Fibroblast of lung (primary cell): ENCODE results near the gene SMARCA4.

Source experiments
- EZH2 ChIP-seq: IDR thresholded peaks from 2 replicates; pipeline ENCODE4 v1.5.1; 2012; ENCODE audit warnings: low read length, control low read depth, mild to moderate bottlenecking; ENCODE audit errors: missing control alignments
- TF ChIP-seq, protein P1 (sequence below), 2 donors: IDR thresholded peaks in 1 of 2; conservative IDR thresholded peaks in 1 of 2; 1 replicate in 1 of 2; 2 replicates in 1 of 2; pipeline ENCODE4 v1.5.1; 2011 to 2012; ENCODE audit warnings: low read length in 2 of 2, control low read depth in 1 of 2, inconsistent platforms in 1 of 2, low read depth in 1 of 2, mild to moderate bottlenecking in 1 of 2

DNA sequence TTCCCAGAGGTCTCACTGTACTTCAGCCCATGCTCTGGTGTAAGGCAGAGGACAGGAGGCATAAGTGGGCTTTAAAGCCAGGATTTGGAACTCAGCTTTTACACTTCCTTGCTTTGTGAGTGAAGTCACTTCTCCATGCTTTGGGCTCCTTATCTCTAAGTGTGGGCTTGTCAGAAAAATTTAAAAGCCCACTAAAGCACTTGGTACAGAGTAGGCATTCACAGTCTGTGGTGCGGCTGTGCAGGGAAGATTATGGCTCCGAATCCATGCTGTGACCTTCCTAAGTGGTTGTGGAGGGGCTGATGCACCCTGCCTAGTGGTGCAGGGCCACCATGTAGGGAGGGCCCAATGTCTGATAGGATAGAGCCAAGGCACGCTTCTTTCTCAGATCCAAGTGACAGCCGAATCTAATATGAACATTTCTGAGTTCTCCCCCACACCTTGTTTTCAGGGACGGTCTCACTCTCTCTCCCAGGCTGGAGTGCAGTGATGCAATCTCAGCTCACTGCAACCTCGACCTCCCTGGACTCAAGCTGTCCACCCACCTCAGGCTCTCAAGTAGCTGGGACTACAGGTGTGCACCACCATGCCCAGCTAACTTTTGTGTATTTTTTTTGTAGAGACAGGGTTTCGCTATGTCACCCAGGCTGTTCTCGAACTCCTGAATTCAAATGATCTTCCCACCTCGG lies 25.3 kb upstream of the SMARCA4 start:
- TF ChIP-seq, protein P1, sequence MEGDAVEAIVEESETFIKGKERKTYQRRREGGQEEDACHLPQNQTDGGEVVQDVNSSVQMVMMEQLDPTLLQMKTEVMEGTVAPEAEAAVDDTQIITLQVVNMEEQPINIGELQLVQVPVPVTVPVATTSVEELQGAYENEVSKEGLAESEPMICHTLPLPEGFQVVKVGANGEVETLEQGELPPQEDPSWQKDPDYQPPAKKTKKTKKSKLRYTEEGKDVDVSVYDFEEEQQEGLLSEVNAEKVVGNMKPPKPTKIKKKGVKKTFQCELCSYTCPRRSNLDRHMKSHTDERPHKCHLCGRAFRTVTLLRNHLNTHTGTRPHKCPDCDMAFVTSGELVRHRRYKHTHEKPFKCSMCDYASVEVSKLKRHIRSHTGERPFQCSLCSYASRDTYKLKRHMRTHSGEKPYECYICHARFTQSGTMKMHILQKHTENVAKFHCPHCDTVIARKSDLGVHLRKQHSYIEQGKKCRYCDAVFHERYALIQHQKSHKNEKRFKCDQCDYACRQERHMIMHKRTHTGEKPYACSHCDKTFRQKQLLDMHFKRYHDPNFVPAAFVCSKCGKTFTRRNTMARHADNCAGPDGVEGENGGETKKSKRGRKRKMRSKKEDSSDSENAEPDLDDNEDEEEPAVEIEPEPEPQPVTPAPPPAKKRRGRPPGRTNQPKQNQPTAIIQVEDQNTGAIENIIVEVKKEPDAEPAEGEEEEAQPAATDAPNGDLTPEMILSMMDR (conservative IDR thresholded peaks at IDR 0.05 in 1 of 2, IDR thresholded peaks at IDR 0.05 in 1 of 2; ENCODE audit: low read depth in 1 of 2, low read length in 2 of 2), result no peak
- no peak for TF ChIP-seq EZH2
